Heart right ventricle (tissue), 16 donors: ENCODE results near the gene PLAAT3. TPM values are rescaled to one million over a fixed set of nuclear protein-coding genes. Genes with fewer than 3 reads are reported as not detected.
A peak's percentile ranks its signal among the peaks of the same experiment; 100 is the strongest.
"Not testable (repeated sequence)": the region's sequence is repeated elsewhere in the genome, so short reads cannot be mapped to it uniquely, and the experiment has no call there.

Experiments used
- ATAC-seq, 8 donors: fragments of 200-7000 bp; cut with Tn5 transposase; one replicate each; pipeline ENCODE4 v1.9.1; 2020; ENCODE audit warnings: mild to moderate bottlenecking in 8 of 8, moderate library complexity in 8 of 8, moderate number of reproducible peaks in 1 of 8
- DNase-seq, 2 donors: peaks; one replicate each; pipeline ENCODE4 v3.0.0-alpha.2; 2020
- H3K27ac ChIP-seq, 10 donors: fragments of 200-600 bp; sonication (generic) in 2 of 10; one replicate each; pipeline versions ENCODE4 v1.5.0 to v1.8.0; 2020 to 2022; ENCODE audit warnings: mild to moderate bottlenecking in 3 of 10
- H3K27me3 ChIP-seq, 7 donors: fragments of 200-600 bp; one replicate each; pipeline ENCODE4 v1.8.0; 2021 to 2022; ENCODE audit warnings: mild to moderate bottlenecking in 2 of 7
- H3K36me3 ChIP-seq, 9 donors: fragments of 200-600 bp; sonication (generic) in 1 of 9; one replicate each; pipeline versions ENCODE4 v1.5.0 to v1.8.0; 2020 to 2022; ENCODE audit warnings: mild to moderate bottlenecking in 2 of 9
- H3K4me1 ChIP-seq, 9 donors: fragments of 200-600 bp; sonication (generic) in 1 of 9; one replicate each; pipeline versions ENCODE4 v1.5.0 to v1.8.0; 2020 to 2022; ENCODE audit warnings: mild to moderate bottlenecking in 4 of 9
- H3K4me3 ChIP-seq, 10 donors: fragments of 200-600 bp; sonication (generic) in 2 of 10; one replicate each; pipeline versions ENCODE4 v1.5.0 to v1.8.0; 2020 to 2022; ENCODE audit warnings: mild to moderate bottlenecking in 7 of 10, moderate library complexity in 2 of 10
- H3K9me3 ChIP-seq, 11 donors: fragments of 200-600 bp in 10 of 11; sonication (generic) in 2 of 11; one replicate each; pipeline versions ENCODE4 v1.5.0 to v1.8.0; 2013 to 2022; ENCODE audit warnings: mild to moderate bottlenecking in 2 of 11, control low read depth in 1 of 11, moderate library complexity in 1 of 11
- WGBS, 2 donors: extraction: QIAGEN DNeasy Blood & Tissue Kit; methylation state at CpG; one replicate each; pipeline ENCODE4 v1.1.7; 2013; ENCODE audit warnings: inconsistent platforms in 1 of 2; 5-methylcytosine and 5-hydroxymethylcytosine counted together
- intact Hi-C, 10 donors: fragments of 100-400 bp; cut with DNase I; formaldehyde crosslinking; loops; one replicate each; pipeline versions ENCODE4 v1.11.1 to v1.14.2; 2022
- polyA plus RNA-seq, 2 donors: library from polyadenylated mRNA; stranded (reverse); fragments of 200-250 nt; gene quantifications; one replicate each; pipeline ENCODE4 v1.2.3, GENCODE V29; 2013
- total RNA-seq, 10 donors: library from RNA; stranded (reverse); fragmentation: NEBNext Ultra II Directional in 3 of 10; extraction: Animal tissue kit (Norgen Biotek cat#: 25700) in 3 of 10; gene quantifications; one replicate each; pipeline versions ENCODE4 v1.2.1 to v1.2.4, GENCODE V29; 2021 to 2023
- TF ChIP-seq, protein P1 (sequence below), 9 donors: fragments of 200-600 bp; sonication (generic) in 2 of 9; IDR thresholded peaks; one replicate each; pipeline versions ENCODE4 v1.5.0 to v1.8.0; 2021 to 2022; ENCODE audit warnings: antibody characterized with exemption in 9 of 9, mild to moderate bottlenecking in 5 of 9, moderate library complexity in 1 of 9
- donor health status: Arrhythmogenic right ventricular cardiomyopathy.
- donor health status: ischemic (EF 13 %, LVEDD 7.1; RV severe dilation, severe dysfunction).
- donor health status: healthy with polysubstance abuse.
- donor health status: DM: no; HTN: yes; CAD: no.
- donor health status: DM: no; HTN: no; CAD: no.
- donor health status: ischemic (EF 25% LVEDD 6.9; RV normal size, moderate dysfunction).
- donor health status: ischemic (EF 25% LVEDD 5.7; RV mildly dilated, moderate dysfunction).
- donor health status: healthy.
- donor health status: DM: yes; HTN: yes; CAD: no.
- donor health status: Ischemic cardiomyopathy.
- donor health status: ischemic (EF 35%, LVEDD 5.7; RV mildly dilated, moderate dysfunction).
- donor health status: nonischemic (EF 11% LVEDD 7.7; RV severe dilation, severe dysfunction).
- donor health status: DM: yes; HTN: yes; CAD: no.
- donor health status: PGD.
- donor health status: ischemic (EF 29% LVEDD 5.4; RV normal size, mild dysfunction).
- donor health status: nonischemic (EF 23%, LVEDD 6.1; RV moderate dilation, normal function).

The PLAAT3 gene
- total and polyA plus RNA-seq, 12 donors = 82.8 to 211 (median 137) TPM

DNA sequence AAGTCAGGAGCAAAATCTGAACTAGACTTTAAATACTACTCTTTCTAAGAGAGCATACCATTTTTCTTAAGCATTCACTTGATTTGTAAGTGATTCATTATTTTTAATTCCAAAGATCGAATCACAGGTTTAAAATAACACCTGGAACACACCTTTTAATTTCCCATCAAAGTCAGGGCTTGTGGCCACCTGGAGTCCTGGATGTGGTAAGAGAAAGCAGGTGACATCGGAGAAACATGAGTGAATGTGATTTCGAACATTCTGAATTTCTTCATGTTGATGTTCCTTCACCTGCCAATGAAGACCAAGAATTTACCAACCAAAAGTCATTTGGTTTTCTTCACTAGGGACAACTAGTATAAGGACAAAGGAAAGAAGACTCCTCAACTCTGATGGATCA is 29.0 kb upstream of the PLAAT3 start:
- no peaks in the 10 kb centered on the region for H3K27me3 ChIP-seq
- H3K4me3 ChIP-seq = no peak overlapping the region
- peaks cover 0 to 97% (median 48%) of the 10 kb centered on the region in 9 donors for H3K36me3 ChIP-seq
- no peaks in the 10 kb centered on the region for H3K9me3 ChIP-seq
- intact Hi-C loops = loop anchor here in 2 of 10 donors (5.0 to 10.0 kb wide), 2 partner anchors 92 to 94 kb away; no protein-coding TSS in a partner anchor
- H3K4me1 ChIP-seq = peaks cover 0 to 7% (median 0%) of the 10 kb centered on the region in 9 donors
- TF ChIP-seq, protein P1, sequence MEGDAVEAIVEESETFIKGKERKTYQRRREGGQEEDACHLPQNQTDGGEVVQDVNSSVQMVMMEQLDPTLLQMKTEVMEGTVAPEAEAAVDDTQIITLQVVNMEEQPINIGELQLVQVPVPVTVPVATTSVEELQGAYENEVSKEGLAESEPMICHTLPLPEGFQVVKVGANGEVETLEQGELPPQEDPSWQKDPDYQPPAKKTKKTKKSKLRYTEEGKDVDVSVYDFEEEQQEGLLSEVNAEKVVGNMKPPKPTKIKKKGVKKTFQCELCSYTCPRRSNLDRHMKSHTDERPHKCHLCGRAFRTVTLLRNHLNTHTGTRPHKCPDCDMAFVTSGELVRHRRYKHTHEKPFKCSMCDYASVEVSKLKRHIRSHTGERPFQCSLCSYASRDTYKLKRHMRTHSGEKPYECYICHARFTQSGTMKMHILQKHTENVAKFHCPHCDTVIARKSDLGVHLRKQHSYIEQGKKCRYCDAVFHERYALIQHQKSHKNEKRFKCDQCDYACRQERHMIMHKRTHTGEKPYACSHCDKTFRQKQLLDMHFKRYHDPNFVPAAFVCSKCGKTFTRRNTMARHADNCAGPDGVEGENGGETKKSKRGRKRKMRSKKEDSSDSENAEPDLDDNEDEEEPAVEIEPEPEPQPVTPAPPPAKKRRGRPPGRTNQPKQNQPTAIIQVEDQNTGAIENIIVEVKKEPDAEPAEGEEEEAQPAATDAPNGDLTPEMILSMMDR (IDR thresholded peaks at IDR 0.05) = no peak
- 96 to 97% methylated on average over 3 of the region's 3 CpGs for WGBS, 2 donors
- H3K27ac ChIP-seq = no peak overlapping the region
- DNase-seq (no peak), ATAC-seq (no peak)

DNA sequence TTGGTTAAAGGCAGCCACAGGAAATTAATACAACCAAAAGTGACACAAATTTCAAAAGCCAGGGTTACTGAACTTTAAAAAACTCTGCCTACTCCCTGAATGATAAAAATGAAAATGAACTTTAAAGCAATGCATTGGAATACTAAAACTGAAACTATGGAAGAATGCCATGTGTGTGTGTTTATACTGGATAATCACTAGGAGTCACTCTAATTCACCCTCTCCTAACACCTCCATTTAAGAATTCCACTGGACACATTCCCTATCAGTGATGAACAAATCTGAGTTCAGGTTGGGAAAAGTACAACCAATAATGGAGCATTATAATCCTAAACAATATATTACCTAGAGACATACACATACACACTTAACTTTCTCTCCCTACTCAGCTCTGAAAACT is 27.5 kb upstream of the PLAAT3 start:
- ATAC-seq (peak in 1 of 8 donors; percentile 31), DNase-seq (no peak)
- Histone ChIP-seq H3K27ac (no peak overlapping the region), H3K4me3 (no peak overlapping the region), H3K36me3 (peaks cover 0 to 97% (median 37%) of the 10 kb centered on the region in 9 donors), H3K27me3 (no peaks in the 10 kb centered on the region), H3K4me1 (peaks cover 0 to 7% (median 0%) of the 10 kb centered on the region in 9 donors), H3K9me3 (no peaks in the 10 kb centered on the region)
- intact Hi-C loops = loop anchor here in 3 of 10 donors (2.0 to 10.0 kb wide), 3 partner anchors 93 to 97 kb away; no protein-coding TSS in a partner anchor
- TF ChIP-seq, protein P1 (IDR thresholded peaks at IDR 0.05) = peak in 3 of 9 donors; percentile 19 to 42 (median 23)

DNA sequence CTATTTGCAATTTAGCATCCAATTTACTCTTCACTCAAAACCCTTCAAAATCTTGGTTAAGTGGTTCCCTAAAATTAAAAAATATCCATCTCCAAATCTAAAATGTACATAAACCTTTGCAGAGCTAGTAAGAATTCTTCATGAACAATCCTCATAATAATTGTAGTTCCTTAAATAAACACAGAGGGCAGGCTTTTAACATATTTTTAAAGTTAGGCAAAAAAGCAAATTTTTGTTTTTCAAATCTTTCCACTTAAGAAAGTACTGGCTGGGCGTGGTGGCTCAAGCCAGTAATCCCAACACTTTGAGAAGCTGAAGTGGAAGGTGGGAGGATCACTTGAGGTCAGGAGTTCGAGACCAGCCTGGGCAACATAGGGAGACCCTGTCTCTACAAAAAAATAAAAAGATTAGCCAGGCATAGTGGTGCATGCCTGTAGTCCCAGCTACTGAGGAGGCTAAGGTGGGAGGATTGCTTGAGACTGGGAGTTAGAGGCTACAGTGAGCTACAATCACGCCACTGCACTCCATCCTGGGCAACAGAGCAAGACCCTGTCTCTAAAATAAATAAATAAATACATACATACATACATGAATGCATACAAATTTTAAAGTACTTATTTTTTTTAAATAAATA is 25.1 kb upstream of the PLAAT3 start:
- Histone ChIP-seq H3K9me3 (no peaks in the 10 kb centered on the region), H3K4me1 (peaks cover 0 to 7% (median 0%) of the 10 kb centered on the region in 9 donors), H3K27ac (no peak overlapping the region), H3K36me3 (peaks cover 0 to 97% (median 26%) of the 10 kb centered on the region in 9 donors), H3K27me3 (no peaks in the 10 kb centered on the region), H3K4me3 (no peak overlapping the region)
- 68 to 79% methylated on average over 3 of the region's 3 CpGs for WGBS, 2 donors
- no peak for ATAC-seq
- TF ChIP-seq, protein P1 (IDR thresholded peaks at IDR 0.05) = peak; percentile 13 to 65 (median 50)
- DNase-seq = no peak
- intact Hi-C loops = loop anchor here in 8 of 10 donors (2.0 to 10.0 kb wide), 7 partner anchors 47 to 605 kb away; no protein-coding TSS in a partner anchor

DNA sequence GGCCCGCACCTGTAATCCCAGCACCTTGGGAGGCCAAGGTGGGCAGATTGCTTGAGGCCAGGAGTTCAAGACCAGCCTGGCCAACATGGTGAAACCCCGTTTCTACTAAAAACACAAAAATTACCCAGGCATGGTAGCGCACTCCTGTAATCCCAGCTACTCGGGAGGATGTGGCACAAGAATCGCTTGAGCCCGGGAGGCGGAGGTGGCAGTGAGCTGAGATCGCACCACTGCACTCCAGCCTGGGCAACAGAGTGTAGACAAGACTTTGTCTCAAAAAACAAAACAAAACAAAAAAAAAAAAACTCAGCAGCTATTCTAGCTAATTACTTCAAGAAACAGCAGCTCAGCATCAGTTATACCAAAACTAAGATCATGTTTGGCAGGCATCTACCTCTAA is 24.2 kb upstream of the PLAAT3 start:
- peaks cover 0 to 97% (median 19%) of the 10 kb centered on the region in 9 donors for H3K36me3 ChIP-seq
- ATAC-seq, H3K27ac ChIP-seq, DNase-seq, H3K9me3 ChIP-seq, H3K27me3 ChIP-seq, H3K4me1 ChIP-seq, H3K4me3 ChIP-seq: not testable (repeated sequence)
- intact Hi-C loops = loop anchor here in 8 of 10 donors (2.0 to 10.0 kb wide), 7 partner anchors 46 to 604 kb away; no protein-coding TSS in a partner anchor
- WGBS, 2 donors = 97% methylated on average over 8 of the region's 8 CpGs
